Activated CD4-positive, alpha-beta T cell treated with anti-CD3 and anti-CD28 coated beads for 24 hours (primary cell): ENCODE measurements around the gene ALAD.

ENCODE experiments used
- DNase-seq, 2 donors: peaks; one replicate each; pipeline ENCODE4 v3.0.0-alpha.2; 2020; ENCODE audit warnings: low read depth in 2 of 2

The ALAD gene

DNA sequence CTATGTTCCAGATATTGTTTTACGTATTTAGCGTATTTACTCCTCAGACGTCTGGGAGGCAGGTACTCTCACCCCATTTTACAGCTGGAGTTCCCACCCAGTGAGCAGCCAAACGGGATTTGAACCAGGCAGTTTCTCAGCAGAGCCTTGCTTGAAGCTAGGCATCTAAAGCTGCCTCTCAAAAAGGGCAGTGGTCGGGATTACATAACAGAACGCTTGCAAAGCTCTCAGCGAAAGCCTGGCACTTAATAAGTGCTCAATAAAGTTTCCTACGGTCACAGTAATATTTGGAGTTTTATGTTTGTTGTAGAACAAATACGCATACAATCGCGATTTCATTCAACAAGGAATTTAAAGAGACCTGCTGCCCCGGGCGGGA lies 52.0 kb downstream of the ALAD start:
- no peak for DNase-seq

DNA sequence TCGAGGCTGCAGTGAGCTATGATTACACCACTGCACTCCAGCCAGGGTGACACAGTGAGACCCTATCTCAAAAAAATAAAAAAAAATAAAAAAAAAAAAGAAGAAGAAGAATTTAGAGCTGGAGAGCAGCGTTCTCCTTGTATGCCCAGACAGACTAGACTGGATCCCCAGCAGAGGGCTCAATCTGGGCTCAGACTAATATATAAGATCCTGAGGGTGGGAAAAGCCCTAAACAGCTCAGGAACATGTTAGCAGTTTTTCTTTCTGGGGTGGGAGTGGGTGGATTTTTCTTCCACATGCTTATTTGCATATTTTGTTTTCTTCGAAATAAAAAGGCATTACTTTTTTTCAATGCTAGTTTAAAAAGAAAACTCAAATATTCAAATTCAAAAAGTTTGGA lies 52.6 kb downstream of the ALAD start:
- DNase-seq = no peak

DNA sequence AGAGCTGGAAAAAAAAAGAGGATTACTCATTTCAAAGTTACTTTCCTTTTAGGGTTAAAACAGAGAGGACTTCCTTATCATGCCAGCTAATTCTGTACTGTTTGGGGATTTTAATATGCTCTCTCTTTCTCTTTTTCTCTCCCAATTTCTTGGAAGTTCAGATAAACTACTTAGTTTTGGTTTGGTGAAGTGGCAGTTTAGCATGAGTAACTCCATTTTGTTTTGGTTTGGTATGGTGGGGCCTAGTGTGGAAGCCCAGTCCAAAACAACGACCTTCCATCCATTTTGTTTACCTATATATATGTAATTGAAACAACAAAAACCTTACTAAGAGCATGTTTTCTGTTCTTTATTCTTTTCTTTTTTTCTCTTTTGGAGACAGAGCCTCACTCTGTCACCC lies 55.4 kb downstream of the ALAD start:
- no peak for DNase-seq

DNA sequence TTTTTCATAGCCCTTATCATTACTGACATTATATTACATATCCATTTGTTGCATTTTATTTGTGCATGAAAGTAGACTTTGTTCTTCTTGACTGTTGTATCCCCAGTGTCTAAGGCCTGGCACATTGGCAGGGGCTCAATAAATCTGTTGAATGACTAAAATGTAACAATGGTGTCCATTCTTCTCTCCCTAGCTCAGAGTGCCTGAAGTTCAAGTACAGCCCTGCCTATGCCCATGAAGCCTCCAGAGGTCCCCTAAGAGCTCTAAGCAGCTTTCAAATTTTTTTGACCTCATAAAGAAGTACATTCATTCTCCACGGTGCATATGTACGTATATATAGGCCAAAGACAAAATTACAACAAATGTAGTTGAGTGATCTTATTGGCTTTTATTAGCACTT lies 55.9 kb downstream of the ALAD start:
- no peak for DNase-seq

DNA sequence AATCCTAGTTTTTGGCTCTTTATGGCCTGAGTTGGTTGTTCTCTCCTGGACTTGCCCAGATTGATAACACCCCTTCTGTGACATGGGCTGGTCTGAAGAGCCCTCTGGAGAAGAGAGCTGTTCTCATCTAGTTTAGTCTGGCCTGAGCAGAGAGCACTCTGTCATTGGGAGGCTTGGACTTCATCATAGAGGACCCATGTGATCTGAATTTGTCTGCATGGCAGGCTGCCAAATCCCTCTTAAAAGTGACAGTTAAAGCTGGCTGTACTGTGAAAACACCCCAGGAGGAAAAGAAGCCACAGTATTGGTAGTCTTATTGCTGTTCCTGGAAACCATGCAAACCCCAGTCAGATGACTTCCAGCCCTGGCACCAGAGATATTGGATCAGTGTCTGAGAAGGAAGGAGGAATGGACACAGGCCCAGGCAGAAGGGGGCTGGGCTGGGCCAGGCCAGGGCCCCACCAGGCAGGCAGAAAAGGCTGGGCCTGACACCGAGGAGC lies 57.3 kb downstream of the ALAD start:
- no peak for DNase-seq

DNA sequence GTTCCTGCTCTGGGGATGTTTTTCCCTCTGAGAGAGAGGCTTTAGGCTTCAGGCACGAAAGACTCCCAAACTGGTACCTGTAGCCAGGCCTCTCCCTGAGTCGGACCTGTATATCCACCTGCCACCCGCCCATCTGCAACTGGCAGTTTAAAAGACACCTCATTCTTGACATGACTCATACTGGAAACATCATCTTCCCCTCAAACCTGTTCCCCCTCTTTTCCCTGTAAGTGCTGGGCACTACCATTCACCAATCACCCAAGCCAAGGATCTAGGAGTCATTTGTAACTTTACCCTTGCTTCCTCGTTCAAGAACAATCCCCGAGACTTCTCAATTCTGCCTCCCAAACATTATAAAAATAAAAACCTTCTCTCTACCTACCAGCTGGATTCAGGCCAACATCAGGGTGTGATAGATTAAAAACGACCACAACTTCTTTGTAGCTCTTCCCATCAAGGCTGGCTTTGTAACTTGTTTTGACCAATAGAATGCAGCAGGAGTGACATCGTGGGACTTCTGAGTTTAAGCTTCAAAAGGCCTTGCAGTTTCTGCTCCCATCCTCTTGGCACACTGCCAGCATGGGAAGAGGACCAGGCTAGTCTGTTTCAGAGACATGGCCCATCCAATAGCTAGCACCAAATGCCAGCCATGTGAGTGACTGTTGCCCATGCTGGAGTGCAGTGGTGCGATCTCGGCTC lies 59.2 kb downstream of the ALAD start:
- no peak for DNase-seq

DNA sequence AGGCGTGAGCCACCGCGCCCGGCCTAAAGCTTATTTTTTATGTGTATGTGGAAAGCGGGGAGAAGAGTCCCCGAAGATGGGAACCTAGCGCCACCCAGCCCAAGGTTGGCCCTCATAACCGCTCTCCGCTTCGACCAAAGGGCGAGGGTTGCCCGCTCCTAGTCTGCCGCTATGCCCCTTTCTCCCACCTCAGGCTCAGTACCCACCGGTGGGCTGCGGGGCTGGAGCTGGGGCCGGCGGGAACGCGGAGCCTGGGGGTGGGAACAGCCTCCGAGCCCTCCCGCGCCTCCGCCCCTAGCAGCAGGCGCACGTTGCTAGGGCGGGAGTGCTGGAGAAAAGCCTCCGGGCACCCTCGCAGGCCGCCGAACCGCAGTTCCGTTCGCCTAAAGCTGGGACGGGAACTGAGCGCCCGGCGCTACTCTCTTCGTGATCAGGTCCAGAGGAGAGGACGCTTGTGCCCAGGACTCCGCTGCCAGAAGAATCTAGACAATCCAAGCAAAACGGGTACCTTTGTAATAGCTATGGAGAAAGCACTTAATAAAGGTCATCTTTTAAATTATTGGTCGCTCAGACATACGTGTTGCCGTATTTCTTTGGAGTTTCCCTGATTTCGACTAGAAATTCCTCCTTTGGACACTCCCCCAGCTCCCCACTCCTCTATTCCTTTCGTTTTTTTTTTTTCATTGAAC lies 60.9 kb downstream of the ALAD start, which contains the start of gene WDR31:
Gene WDR31, minus strand, starts transcription at position 265 of the 689 bp plus-strand sequence. CDS start 8,253 bp downstream, outside the sequence.
- DNase-seq = peak; percentile 74 to 80

DNA sequence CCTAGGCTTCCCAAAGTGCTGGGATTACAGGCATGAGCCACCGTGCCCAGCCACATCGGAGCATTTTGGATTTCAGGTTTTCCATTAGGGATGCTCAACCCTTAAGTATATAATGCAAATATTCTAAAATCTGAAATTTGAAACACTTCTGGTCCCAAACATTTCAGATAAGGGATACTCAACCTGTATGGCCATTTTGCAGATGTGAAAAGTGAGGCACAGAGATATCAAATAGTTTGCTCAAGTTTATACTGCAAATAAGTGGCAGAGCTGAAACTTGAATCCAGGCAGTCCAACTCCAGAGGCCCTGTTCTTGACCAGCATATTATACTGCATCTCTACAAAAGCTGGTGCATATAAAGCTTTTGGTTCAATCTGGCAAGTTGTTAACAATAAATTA lies 63.4 kb downstream of the ALAD start:
- no peak for DNase-seq
